HG02852 (cell line): ENCODE results near the gene RICTOR.

Experiments
- ATAC-seq: cut with Tn5 transposase; IDR thresholded peaks from one replicate; pipeline ENCODE4 v1.9.1; 2021; ENCODE audit warnings: mild to moderate bottlenecking, moderate library complexity; ENCODE audit not compliant: unreplicated experiment

Gene RICTOR

GRCh38 chr5:38892363-38892762 lies 181.8 kb downstream of the RICTOR start:
- ATAC-seq: peak; percentile 54

DNA sequence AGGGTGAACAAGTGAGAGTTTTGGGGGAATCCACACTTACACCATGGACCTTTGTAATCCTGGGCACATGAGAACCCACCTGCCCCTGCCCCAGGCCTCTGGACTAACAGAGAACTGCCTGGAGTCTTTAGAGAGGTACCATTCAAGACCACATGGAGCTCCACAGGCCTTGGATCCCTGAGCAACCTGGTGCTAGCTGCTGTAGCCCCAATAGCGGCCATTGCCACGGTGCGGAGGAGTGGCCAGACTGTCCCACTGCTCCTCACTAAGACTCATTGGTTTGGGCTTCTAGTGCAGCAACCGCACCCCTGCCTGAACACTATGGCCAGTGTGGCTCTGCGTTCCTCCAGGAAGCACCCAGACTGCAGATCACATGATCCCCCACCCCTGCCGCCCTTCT lies 182.6 kb downstream of the RICTOR start:
- no peak for ATAC-seq

GRCh38 chr5:38889424-38889823 lies 184.8 kb downstream of the RICTOR start:
- no peak for ATAC-seq

DNA sequence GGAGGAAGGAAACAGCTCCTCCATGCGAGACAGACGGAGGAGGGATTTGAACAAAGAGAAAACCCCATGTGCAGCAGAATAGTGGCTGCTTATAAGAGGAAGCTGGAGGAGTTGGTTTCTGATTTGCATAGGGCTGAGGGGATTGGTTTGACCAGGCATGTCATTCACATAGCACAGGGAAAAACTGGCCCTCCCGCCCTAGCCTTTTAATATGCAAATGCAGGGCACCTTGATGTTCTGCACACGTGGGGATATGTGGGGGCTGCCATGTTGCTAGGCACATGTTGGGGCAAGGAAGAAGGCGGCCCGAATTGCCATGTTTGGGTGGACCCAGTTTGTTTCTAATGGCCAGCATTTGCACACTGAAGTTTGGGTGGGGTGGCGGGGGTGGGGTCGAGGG lies 186.2 kb downstream of the RICTOR start:
- ATAC-seq: no peak
